22Rv1 (cell line): ENCODE data around the gene EBI3.
A peak's percentile ranks its signal among the peaks of the same experiment; 100 is the strongest.
"Not testable (repeated sequence)": the region's sequence is repeated elsewhere in the genome, so short reads cannot be mapped to it uniquely, and the experiment has no call there.

ENCODE experiments used
- H3K27ac ChIP-seq: fragments of 450-650 bp; 2 replicates; pipeline ENCODE4 v1.5.1; 2017
- CTCF ChIP-seq: fragments of 450-650 bp; IDR thresholded peaks from 2 replicates; pipeline ENCODE4 v1.5.1; 2017; ENCODE audit warnings: mild to moderate bottlenecking
- ZFX ChIP-seq: fragments of 450-650 bp; IDR thresholded peaks from 2 replicates; pipeline ENCODE4 v1.6.1; 2017; ENCODE audit warnings: antibody characterized with exemption, borderline replicate concordance

EBI3 gene

DNA sequence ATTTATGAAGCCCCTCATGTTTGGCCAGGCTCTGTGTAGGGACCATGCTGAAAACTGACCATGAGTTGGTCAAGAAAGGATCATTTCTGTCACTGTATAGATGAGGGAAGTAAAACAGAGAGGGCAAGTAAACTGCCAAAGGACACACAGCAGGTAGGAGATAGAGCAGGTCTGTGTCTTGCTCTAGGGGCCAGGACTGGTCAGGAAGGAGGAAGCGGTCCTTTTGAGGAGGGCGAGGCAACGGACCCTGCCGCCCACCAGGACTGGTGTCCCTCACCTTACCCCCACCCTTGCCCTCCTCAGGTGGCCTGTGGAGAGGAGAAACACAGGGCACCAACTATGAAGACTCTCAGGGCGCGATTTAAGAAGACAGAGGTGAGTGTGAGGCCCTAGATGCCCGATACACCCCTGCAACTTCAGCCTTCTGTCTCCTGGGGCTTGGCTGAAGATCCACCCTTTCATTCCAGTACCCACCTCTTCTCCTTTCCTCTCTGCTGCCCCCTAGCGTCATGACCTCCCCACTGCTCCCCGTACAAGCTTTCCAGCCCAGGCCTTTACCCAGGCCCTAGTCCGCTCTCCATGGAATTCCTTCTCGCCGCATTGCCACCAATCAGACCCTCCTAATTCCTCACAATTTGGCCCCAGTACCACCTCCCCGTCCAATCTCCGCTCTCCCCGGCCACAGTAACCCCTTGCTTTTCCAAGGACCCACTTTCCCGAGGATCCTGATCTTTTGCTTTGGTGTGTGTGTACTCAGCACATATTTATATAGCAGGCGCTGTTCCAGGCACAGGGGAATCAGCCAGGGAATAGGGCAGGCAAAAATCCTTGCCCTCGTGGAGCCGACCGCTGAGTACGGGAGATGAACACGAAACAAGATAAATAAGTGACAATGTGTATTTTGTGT lies 43.0 kb upstream of the EBI3 start:
- TF ChIP-seq ZFX (no peak), CTCF (peak; percentile 91)
- peak overlapping the region; percentile 55 for H3K27ac ChIP-seq

GRCh38 chr19:4187313-4188122 lies 41.8 kb upstream of the EBI3 start:
- peak overlapping the region; percentile 55; the same call in 1 of the 2 replicates for H3K27ac ChIP-seq
- TF ChIP-seq ZFX: no peak
- no peak for TF ChIP-seq CTCF

GRCh38 chr19:4189641-4190040 lies 39.7 kb upstream of the EBI3 start:
- H3K27ac ChIP-seq: no peak overlapping the region
- no peak for TF ChIP-seq CTCF

DNA sequence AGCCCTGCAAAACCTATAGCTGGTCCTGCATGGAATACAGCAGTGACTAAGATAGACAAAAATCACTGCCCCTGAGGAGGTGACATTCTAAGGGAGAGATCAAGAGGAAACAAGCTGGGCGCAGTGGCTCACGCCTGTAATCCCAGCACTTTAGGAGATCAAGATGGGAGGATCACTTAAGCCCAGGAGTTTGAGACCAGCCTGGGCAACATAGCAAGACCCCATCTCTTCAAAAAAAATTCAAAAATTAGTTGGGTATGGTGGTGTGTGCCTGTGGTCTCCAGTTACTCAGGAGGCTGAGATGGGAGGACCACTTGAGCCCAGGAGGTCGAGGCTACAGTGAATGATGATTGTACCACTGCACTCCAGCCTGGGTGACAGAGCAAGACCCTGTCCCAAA lies 36.8 kb upstream of the EBI3 start:
- H3K27ac ChIP-seq: not testable (repeated sequence)

DNA sequence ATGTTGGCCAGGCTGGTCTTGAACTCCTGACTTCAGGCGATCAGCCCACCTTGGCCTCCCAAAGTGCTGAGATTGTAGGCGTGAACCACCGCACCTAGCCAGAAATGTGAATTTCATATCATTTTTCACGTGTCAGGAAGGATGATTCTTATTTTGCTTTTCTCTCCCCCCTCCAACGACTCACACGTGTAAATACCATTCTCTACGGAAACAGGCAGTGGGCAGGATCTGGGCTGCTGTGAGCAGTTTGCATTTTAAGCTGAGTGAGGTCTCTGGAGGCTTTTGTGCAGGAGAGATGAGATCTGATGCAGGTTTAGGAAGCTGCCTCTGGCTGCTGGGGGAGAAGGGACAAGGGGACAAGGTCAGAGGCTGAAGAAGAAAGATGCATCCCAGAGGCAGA lies 35.0 kb upstream of the EBI3 start:
- no peak overlapping the region for H3K27ac ChIP-seq
- TF ChIP-seq ZFX: no peak
- no peak for TF ChIP-seq CTCF

DNA sequence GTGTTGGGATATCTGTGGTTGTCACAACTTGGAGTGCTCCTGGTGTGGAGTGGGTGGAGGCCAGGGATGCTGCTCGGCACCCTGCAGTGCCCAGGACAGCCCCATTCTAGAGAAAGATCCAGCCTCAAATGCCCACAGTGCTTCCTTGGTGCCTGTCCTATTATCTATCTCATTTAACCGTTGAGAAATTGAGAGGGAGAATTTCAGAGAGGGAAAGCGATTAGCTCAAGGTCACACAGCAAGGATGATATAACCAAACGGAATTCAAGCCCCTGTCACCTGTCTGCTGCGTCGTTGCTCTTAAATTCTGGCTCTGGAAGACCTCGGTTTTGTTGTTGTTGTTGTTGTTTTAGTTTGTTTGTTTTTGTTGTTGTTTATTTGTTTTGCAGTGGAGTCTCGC lies 33.3 kb upstream of the EBI3 start:
- no peak overlapping the region for H3K27ac ChIP-seq
- no peak for TF ChIP-seq CTCF
- TF ChIP-seq ZFX: no peak

GRCh38 chr19:4196587-4197148 lies 32.7 kb upstream of the EBI3 start:
- no peak overlapping the region for H3K27ac ChIP-seq
- no peak for TF ChIP-seq ZFX
- no peak for TF ChIP-seq CTCF
